GM12878 (cell line): ENCODE results near the gene CCSER1. TPM values are rescaled to one million over a fixed set of nuclear protein-coding genes. Genes with fewer than 3 reads are reported as not detected.

Source experiments
- ATAC-seq: fragments of 200-7000 bp; cut with Tn5 transposase; 3 replicates; pipeline ENCODE4 v1.9.1; 2020; ENCODE audit warnings: mild to moderate bottlenecking, moderate library complexity
- BruUV-seq: library from RNA; stranded (reverse); fragments of 400-500 nt; replicated peaks from 2 replicates; lab custom pipeline; 2021; lab: Mats Ljungman, UMichigan
- CTCF ChIA-PET: fragments of 300-600 bp; sonication (Branson Sonifier 250); formaldehyde crosslinking; extraction: SDS; loops from one replicate; lab custom pipeline; 2021; ENCODE audit warnings: inconsistent platforms; lab: Yijun Ruan, JAX
- POLR2A ChIA-PET: fragments of 350-600 bp; formaldehyde crosslinking; extraction: SDS; loops from one replicate; lab custom pipeline; 2021; ENCODE audit warnings: inconsistent platforms; lab: Charles Lee
- RAD21 ChIA-PET: fragments of 300-600 bp; sonication (Branson Sonifier 250); formaldehyde crosslinking; loops from one replicate; lab custom pipeline; 2023; ENCODE audit warnings: antibody characterized with exemption; ENCODE audit not compliant: unreplicated experiment; lab: Charles Lee
- SMC1A ChIA-PET: fragments of 300-600 bp; sonication (Branson Sonifier 250); formaldehyde crosslinking; loops from one replicate; lab custom pipeline; 2023; ENCODE audit not compliant: unreplicated experiment, uncharacterized antibody; lab: Charles Lee
- DNase-seq: peaks from one replicate; pipeline ENCODE4 v3.0.0-alpha.2; 2011; ENCODE audit warnings: low read depth, low spot score
- FAIRE-seq: peaks from 3 replicates; lab custom pipeline; 2011; peaks lifted over from hg19 to GRCh38; lab: Jason Lieb, UNC
- H2AFZ ChIP-seq: 2 replicates; pipeline ENCODE4 v1.6.0; 2011; ENCODE audit warnings: low read depth, low read length, control low read depth; ENCODE audit not compliant: control insufficient read depth
- H3K27ac ChIP-seq: 2 replicates; pipeline ENCODE4 v1.5.1; 2011; ENCODE audit warnings: control low read depth; ENCODE audit not compliant: control insufficient read depth, insufficient read depth
- H3K27me3 ChIP-seq, 2 experiments: replicated peaks in 1 of 2; 2 replicates each; pipeline versions ENCODE4 v1.6.0 to v1.6.1; 2011; ENCODE audit warnings: low read length in 1 of 2; ENCODE audit not compliant: control insufficient read depth in 2 of 2, insufficient read depth in 2 of 2
- H3K36me3 ChIP-seq, 2 experiments: 2 replicates each; pipeline ENCODE4 v1.5.1; 2011; ENCODE audit warnings: low read length in 1 of 2; ENCODE audit not compliant: control insufficient read depth in 2 of 2, insufficient read depth in 2 of 2
- H3K4me1 ChIP-seq: 2 replicates; pipeline ENCODE4 v1.6.1; 2011; ENCODE audit warnings: mild to moderate bottlenecking, low read length, moderate library complexity, mixed read lengths; ENCODE audit not compliant: control insufficient read depth, insufficient read depth
- H3K4me2 ChIP-seq: 2 replicates; pipeline ENCODE4 v1.6.0; 2011; ENCODE audit warnings: control low read depth; ENCODE audit not compliant: control insufficient read depth, insufficient read depth
- H3K4me3 ChIP-seq: fragments of 200-600 bp; sonication (generic); 2 replicates; pipeline ENCODE4 v1.5.1; 2016
- H3K79me2 ChIP-seq: 2 replicates; pipeline ENCODE4 v1.6.0; 2011; ENCODE audit warnings: low read length; ENCODE audit not compliant: control insufficient read depth, insufficient read depth
- H3K9ac ChIP-seq: 2 replicates; pipeline ENCODE4 v1.8.0; 2011; ENCODE audit warnings: low read length, control low read depth, mixed read lengths; ENCODE audit not compliant: control insufficient read depth, insufficient read depth
- H3K9me3 ChIP-seq: replicated peaks from 3 replicates; pipeline ENCODE4 v1.5.1; 2011; ENCODE audit warnings: mild to moderate bottlenecking, low read length; ENCODE audit not compliant: control insufficient read depth, insufficient read depth
- H4K20me1 ChIP-seq: 2 replicates; pipeline ENCODE4 v1.6.0; 2011; ENCODE audit not compliant: control insufficient read depth, insufficient read depth
- CBX5 ChIP-seq: sonication (generic); IDR thresholded peaks from 2 replicates; pipeline ENCODE4 v1.6.1; 2016; ENCODE audit warnings: low read depth, moderate library complexity, mild to moderate bottlenecking, inconsistent platforms
- GABPA ChIP-seq: IDR thresholded peaks from 2 replicates; pipeline ENCODE4 v1.6.1; 2014; ENCODE audit warnings: antibody characterized with exemption, low read depth, mild to moderate bottlenecking, inconsistent platforms
- HDGF ChIP-seq: fragments of 450-650 bp; IDR thresholded peaks from 2 replicates; pipeline ENCODE4 v1.6.1; 2016; ENCODE audit warnings: antibody characterized with exemption
- NR2F1 ChIP-seq: fragments of 450-650 bp; conservative IDR thresholded peaks from 2 replicates; pipeline ENCODE4 v1.6.1; 2017; ENCODE audit warnings: mild to moderate bottlenecking
- RAD21 ChIP-seq: IDR thresholded peaks from 2 replicates; pipeline ENCODE4 v1.6.1; 2011; ENCODE audit warnings: mild to moderate bottlenecking, low read depth, low read length, moderate library complexity; ENCODE audit not compliant: insufficient read depth
- RELA ChIP-seq: fragments of 450-650 bp; IDR thresholded peaks from 2 replicates; pipeline ENCODE4 v1.8.0; 2014; ENCODE audit warnings: borderline replicate concordance; ENCODE audit not compliant: partially characterized antibody
- SIN3A ChIP-seq: IDR thresholded peaks from 2 replicates; pipeline ENCODE4 v1.6.1; 2012; ENCODE audit warnings: low read depth, low read length, improper control_type of control experiment
- SIX5 ChIP-seq: IDR thresholded peaks from 2 replicates; pipeline ENCODE4 v1.6.1; 2011; ENCODE audit warnings: mild to moderate bottlenecking, low read depth, low read length, moderate library complexity; ENCODE audit not compliant: severe bottlenecking
- YBX1 ChIP-seq: fragments of 450-650 bp; IDR thresholded peaks from 2 replicates; pipeline ENCODE4 v1.6.1; 2016; ENCODE audit warnings: antibody characterized with exemption
- YY1 ChIP-seq: IDR thresholded peaks from 2 replicates; pipeline ENCODE4 v1.6.1; 2011; ENCODE audit warnings: low read depth, mild to moderate bottlenecking, low read length
- WGBS: methylation state at CpG from one replicate; pipeline ENCODE4 v1.1.6; 2016; ENCODE audit warnings: low lambda C conversion rate; ENCODE audit not compliant: insufficient replicate concordance, insufficient coverage; ENCODE audit errors: missing lambda C conversion rate; 5-methylcytosine and 5-hydroxymethylcytosine counted together
- in situ Hi-C: fragments of 300-500 bp; cut with MboI; formaldehyde crosslinking; loops from 9 replicates; pipeline ENCODE4 v1.14.3; 2018; ENCODE audit warnings: mixed read lengths
- intact Hi-C: fragments of 100-400 bp; cut with micrococcal nuclease; formaldehyde crosslinking; loops from one replicate; pipeline ENCODE4 v1.14.2; 2022; ENCODE audit not compliant: unreplicated experiment
- polyA plus RNA-seq, 11 experiments: library from polyadenylated mRNA; depleted of rRNA in 4 of 11; unstranded in 6 of 11; stranded (reverse) in 5 of 11; fragments of >200 nt; fragmentation: Nextera tagmentation in 4 of 11; fragmentation: Illumina TruSeq in 1 of 11; extraction: Ambion mirVana in 4 of 11; extraction: Trizol in 1 of 11; gene quantifications; 1 replicate in 1 of 11; 2 replicates in 10 of 11; pipeline versions ENCODE4 v1.2.1 to v1.2.3, GENCODE V29; 2011 to 2016; ENCODE audit warnings: inconsistent platforms in 2 of 11, missing spikeins in 2 of 11, low read depth in 1 of 11
- total RNA-seq, 4 experiments: library from RNA; depleted of rRNA in 3 of 4; stranded (reverse); fragments of >200 nt in 3 of 4; fragmentation: Illumina TruSeq in 1 of 4; extraction: Trizol in 1 of 4; gene quantifications; 2 replicates each; pipeline versions ENCODE4 v1.2.1 to v1.2.3, GENCODE V29; 2013 to 2021
- TF ChIP-seq, protein P1 (sequence below): fragments of 450-650 bp; IDR thresholded peaks from 2 replicates; pipeline ENCODE4 v1.6.1; 2016; ENCODE audit warnings: mild to moderate bottlenecking
- TF ChIP-seq, protein P2 (sequence below): IDR thresholded peaks from 2 replicates; pipeline ENCODE4 v1.6.1; 2011; ENCODE audit warnings: borderline replicate concordance, low read depth, mild to moderate bottlenecking, moderate library complexity, low read length; ENCODE audit not compliant: insufficient read depth, poor library complexity, severe bottlenecking
- TF ChIP-seq, protein P3 (sequence below): fragments of 450-650 bp; IDR thresholded peaks from 2 replicates; pipeline ENCODE4 v1.6.1; 2018; ENCODE audit warnings: borderline replicate concordance, mild to moderate bottlenecking; ENCODE audit not compliant: partially characterized antibody

CCSER1 gene
- total and polyA plus RNA-seq, 10 of the 15 experiments (the other 5 are each of a cell fraction or from before 2014, with no cell fraction given) = 0.22 to 2.7 (median 1.0) TPM

DNA sequence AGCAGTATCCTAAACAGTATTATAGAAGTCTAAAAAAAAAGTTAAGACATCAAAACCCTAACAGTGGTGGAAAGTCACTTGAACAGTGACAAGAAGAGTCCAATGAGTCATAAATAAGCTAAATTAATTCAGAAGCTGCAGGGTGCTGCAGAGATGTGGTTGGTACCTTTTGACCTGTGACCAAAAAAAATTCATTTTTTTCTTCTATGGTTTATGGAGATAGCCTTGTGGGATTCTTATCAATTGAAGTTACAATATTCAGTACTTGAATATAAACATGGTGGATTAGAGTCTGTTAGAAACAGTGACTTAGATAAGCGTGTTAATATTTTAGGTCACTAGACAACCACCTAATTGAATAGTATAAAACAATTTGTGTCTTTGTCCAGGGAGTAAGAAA, 35.4 kb downstream of the CCSER1 start (continued):
- TF ChIP-seq, protein P1, sequence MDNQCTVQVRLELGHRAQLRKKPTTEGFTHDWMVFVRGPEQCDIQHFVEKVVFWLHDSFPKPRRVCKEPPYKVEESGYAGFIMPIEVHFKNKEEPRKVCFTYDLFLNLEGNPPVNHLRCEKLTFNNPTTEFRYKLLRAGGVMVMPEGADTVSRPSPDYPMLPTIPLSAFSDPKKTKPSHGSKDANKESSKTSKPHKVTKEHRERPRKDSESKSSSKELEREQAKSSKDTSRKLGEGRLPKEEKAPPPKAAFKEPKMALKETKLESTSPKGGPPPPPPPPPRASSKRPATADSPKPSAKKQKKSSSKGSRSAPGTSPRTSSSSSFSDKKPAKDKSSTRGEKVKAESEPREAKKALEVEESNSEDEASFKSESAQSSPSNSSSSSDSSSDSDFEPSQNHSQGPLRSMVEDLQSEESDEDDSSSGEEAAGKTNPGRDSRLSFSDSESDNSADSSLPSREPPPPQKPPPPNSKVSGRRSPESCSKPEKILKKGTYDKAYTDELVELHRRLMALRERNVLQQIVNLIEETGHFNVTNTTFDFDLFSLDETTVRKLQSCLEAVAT = no peak
- TF ChIP-seq RAD21 = no peak
- no peak for TF ChIP-seq SIX5
- TF ChIP-seq, protein P2, sequence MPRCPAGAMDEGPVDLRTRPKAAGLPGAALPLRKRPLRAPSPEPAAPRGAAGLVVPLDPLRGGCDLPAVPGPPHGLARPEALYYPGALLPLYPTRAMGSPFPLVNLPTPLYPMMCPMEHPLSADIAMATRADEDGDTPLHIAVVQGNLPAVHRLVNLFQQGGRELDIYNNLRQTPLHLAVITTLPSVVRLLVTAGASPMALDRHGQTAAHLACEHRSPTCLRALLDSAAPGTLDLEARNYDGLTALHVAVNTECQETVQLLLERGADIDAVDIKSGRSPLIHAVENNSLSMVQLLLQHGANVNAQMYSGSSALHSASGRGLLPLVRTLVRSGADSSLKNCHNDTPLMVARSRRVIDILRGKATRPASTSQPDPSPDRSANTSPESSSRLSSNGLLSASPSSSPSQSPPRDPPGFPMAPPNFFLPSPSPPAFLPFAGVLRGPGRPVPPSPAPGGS = no peak
- no peak for TF ChIP-seq HDGF
- no peak for TF ChIP-seq SIN3A
- TF ChIP-seq CBX5 = no peak
- TF ChIP-seq, all 136 proteins: peak for 0

DNA sequence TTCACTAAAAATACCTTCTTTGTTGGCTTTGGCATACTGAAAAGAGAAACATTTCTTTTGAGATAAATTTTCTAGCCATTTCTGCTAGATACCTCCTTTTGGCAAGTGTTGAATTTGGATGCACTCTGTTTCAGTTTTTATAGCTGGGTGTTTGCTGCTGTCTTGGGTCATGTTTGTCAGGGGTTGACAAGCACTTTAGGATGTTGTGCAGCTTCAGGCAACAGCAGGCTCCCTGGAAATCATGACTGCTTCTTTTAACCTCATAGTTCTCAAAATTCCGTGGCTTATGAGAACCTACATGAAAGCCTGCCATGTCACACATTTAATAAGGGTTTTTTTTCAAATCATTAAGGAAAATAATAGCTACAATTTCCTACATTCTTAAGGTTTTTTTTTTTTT, 36.7 kb downstream of the CCSER1 start:
- ChIA-PET SMC1A (interaction anchor here (1.2 kb wide), 1 partner anchor 25 kb away, joined by 3 read pairs; no protein-coding TSS in a partner anchor), POLR2A (no interaction called here), RAD21 (no interaction called here), CTCF (interaction anchor here (0.7 to 1.3 kb wide), 2 partner anchors 12 to 47 kb away, joined by 4 read pairs; no protein-coding TSS in a partner anchor)
- Histone ChIP-seq H3K79me2 (no peaks in the 10 kb centered on the region), H3K4me3 (no peak overlapping the region), H2AFZ (no peak overlapping the region), H3K27ac (no peak overlapping the region), H3K36me3 (no peaks in the 10 kb centered on the region), H4K20me1 (no peaks in the 10 kb centered on the region), H3K9me3 (no peaks in the 10 kb centered on the region), H3K27me3 (no peaks in the 10 kb centered on the region), H3K4me2 (no peak overlapping the region), H3K9ac (no peak overlapping the region), H3K4me1 (peaks cover 3% of the 10 kb centered on the region; the same call in 1 of the 2 replicates)
- FAIRE-seq (no peak), DNase-seq (no peak), ATAC-seq (no peak)
- intact Hi-C loops = no loop called here
- no TSS peak for BruUV-seq
- in situ Hi-C loops = no loop called here
- WGBS = 8% methylated on average over 1 of the region's 1 CpG
- TF ChIP-seq YY1 (no peak), GABPA (no peak), YBX1 (no peak), RELA (no peak), NR2F1 (no peak)
- TF ChIP-seq, protein P3, sequence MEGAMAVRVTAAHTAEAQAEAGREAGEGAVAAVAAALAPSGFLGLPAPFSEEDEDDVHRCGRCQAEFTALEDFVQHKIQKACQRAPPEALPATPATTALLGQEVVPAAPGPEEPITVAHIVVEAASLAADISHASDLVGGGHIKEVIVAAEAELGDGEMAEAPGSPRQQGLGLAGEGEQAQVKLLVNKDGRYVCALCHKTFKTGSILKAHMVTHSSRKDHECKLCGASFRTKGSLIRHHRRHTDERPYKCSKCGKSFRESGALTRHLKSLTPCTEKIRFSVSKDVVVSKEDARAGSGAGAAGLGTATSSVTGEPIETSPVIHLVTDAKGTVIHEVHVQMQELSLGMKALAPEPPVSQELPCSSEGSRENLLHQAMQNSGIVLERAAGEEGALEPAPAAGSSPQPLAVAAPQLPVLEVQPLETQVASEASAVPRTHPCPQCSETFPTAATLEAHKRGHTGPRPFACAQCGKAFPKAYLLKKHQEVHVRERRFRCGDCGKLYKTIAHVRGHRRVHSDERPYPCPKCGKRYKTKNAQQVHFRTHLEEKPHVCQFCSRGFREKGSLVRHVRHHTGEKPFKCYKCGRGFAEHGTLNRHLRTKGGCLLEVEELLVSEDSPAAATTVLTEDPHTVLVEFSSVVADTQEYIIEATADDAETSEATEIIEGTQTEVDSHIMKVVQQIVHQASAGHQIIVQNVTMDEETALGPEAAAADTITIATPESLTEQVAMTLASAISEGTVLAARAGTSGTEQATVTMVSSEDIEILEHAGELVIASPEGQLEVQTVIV = no peak
